Measurements from ENCODE around the gene SPOCK3. TPM values are rescaled to one million over a fixed set of nuclear protein-coding genes. Genes with fewer than 3 reads are reported as not detected.
"Not testable (repeated sequence)": the region's sequence is repeated elsewhere in the genome, so short reads cannot be mapped to it uniquely, and the experiment has no call there.

Gene SPOCK3
- 0.19 and 0.26 TPM in 2 replicates for total RNA-seq (2014; rRNA removed; shearing (Covaris generic))

DNA sequence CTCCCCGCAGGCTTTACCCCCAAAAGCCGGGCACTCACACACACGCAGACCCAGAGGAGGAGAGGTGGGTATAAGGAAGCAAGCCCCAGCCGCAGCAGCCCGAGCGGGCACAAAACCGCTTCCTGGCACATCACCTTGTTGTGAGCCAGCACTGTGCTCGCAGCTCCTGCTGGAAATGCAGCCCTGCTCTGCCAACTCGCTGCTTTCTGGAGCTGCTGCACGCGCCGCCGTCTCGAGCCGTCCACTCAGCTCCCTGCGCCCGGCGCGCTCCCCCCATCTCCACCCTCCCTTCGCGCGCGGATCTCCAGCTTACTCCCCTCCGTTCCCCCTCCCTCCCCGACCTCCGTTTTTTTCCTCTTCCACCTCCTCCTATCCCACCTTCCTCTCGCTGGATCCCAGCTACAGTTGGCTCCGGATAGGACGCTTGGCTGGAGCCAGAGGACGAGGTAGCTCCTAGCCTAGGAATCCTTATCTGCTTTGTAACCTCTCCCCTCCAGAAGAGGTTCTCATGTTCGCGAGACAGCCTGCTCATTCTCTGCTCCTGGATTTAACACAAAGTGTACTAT, at the start of gene SPOCK3:
Gene SPOCK3, minus strand, starts transcription at position 179 of the 566 bp plus-strand sequence.
- DNase-seq (ENCODE audit: low spot score), result peak; percentile 40

DNA sequence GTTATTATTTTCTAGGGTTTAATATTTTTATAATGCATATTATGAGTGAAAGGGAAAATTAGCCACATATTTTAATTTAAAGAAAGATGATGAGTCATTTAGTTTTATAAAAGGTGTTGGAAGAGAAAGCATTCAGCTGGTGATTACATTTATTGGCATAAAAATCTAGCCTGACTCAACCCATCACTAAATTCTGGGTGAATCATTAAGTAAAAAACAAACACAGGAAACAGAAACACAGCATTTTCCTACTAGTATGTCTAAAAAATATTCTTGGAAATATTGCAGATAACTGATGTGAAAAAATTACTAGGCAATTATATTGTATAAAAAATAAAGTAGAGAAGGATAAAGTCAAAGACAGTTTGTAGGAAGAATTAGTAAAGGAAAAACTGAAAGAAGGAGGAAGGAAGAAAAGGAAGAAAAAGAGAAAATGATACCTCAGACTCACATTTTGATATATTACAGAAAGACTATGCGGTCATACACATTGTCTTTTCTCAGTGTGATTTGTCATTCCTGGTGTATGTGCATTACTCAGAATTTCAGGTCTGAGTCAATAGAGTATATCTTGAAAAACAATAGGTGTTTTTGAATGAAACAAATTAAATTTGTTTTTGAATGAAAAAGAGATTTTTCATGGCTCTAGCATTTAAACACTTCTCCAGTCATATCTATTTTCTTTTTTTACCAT, 48.0 kb upstream of the SPOCK3 start:
- peak; percentile 36 for DNase-seq (ENCODE audit: low spot score)

DNA sequence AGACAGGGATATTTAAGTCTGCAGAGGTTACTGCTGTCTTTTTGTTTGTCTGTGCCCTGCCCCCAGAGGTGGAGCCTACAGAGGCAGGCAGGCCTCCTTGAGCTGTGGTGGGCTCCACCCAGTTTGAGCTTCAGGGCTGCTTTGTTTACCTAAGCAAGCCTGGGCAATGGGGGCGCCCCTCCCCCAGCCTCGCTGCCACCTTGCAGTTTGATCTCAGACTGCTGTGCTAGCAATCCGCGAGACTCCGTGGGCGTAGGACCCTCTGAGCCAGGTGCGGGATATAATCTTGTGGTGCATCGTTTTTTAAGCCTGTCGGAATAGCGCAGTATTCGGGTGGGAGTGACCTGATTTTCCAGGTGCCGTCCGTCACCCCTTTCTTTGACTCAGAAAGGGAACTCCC, 47.3 kb upstream of the SPOCK3 start:
- DNase-seq (ENCODE audit: low spot score), result not testable (repeated sequence)

DNA sequence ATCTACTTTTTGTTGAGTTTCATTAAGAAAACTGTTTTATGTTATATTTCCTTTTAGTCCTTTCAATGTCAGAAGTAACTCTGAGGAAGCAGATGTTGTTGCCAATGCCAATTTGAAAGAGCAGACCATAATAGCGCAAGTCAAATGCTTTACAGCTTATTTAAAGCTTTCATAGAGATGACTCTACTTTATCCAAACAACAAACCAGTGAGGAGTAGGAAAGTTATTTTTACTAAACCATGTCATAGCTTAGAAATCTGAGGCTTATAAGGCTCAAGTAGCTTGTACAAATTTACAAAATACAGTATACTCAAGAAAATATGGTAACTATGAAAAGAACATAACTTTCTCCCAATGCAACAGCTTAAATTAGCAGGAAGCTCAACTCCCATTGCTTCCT, 40.1 kb upstream of the SPOCK3 start:
- DNase-seq (ENCODE audit: low spot score), result no peak

DNA sequence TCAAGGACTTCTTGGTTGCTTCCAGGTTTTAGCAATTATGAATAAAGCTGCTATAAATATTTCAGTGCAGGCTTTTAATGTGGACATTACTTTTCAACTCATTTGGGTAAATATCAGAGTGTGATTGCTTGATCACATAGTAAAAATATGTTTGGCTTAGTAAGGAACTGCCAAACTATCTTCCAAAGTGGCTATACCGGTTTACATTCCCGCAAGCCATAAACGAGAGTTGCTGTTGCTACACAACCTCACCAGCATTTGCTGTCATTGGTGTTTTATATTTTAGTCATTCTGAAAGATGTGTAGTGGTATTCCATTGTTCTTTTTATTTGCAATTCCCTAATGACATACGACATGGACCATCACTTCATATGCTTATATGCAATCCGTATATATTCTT, 30.9 kb upstream of the SPOCK3 start:
- DNase-seq (ENCODE audit: low spot score), result no peak

DNA sequence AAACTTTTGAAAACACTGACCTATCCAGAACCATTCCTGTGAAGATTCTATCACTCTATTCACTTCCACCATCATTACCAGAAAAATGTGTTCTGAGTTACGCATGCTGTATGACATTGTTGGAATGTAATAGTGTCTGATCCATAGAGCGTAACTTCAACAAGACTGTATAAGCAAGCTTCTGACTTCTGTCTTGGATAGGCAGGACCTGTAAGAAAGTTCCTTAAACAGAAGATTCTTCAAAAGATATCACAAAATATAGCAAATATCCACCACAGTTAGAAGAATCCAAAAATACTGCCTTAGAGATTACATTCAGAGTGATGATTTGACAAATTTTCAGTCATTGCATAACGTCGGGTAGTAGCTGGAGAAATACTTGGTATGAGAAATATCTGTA, 14.0 kb upstream of the SPOCK3 start:
- DNase-seq (ENCODE audit: low spot score), result no peak

DNA sequence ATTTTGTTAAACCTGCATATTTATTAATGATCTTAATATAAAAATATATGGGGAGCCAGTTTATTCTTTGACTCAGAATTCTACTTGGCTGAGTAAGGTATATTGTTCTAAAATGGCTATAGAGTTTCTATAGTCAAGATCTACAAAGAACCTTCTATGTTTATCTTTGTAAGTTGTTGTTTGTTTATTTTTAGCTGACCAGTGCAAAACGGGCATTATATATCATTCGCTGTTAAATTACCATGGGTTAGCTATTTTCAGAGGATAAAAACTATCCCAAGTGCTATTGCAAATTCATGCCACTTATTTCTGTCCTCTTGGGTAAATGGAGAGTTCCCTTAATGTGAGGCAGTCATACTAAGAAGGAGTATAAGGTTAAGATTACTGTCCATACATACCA, 5.3 kb upstream of the SPOCK3 start:
- no peak for DNase-seq (ENCODE audit: low spot score)

DNA sequence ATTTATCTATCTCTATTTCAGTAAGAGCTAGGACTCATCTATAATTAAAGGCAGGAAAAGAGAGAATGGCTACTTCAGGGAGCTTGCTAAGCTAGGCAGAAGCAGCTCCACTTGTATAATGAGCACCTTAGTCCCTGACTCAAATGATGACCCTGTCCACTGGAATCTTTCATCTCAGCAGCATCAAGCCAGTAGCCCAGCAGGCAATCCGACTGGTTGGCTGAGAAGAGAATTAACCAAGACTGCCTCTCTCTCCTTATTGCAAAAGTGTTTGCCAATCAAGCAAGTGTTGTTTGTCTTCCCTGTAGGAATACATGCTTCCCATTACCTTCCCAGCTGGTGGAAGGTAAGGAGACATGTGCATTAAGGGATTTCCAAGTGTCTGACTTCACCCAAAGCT, 3.9 kb upstream of the SPOCK3 start:
- no peak for DNase-seq (ENCODE audit: low spot score)

DNA sequence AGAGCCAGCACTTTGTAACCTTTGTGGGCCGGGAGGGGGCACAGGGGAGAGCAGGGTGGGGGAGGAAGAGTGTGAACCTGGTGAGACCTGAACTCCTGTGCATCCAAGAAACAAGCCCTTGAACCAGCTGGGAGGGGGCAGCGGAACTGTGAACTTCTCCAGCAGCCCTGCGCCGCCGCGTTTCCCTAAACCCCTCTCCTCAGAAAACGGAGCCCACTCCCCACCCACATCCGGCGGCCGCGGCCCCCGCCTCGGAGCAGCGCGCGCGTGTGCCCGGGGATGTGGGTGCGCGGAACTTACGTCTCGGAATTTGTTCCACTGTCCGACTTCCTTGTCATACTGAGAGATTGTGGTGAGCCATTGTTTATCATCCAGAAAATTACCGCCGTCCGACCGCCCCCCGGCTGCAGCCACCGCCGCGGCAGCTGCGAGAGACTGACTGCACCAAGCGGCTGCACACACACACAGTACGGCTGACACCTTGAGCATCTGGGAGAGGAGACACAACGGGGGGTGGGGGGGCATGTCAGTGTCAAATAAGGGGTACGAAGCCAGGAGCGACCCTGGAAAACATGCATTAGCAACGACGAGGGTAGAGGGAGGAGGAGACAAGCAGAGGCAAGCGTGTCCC, 494 bp downstream of the SPOCK3 start:
- DNase-seq (ENCODE audit: low spot score), result no peak

DNA sequence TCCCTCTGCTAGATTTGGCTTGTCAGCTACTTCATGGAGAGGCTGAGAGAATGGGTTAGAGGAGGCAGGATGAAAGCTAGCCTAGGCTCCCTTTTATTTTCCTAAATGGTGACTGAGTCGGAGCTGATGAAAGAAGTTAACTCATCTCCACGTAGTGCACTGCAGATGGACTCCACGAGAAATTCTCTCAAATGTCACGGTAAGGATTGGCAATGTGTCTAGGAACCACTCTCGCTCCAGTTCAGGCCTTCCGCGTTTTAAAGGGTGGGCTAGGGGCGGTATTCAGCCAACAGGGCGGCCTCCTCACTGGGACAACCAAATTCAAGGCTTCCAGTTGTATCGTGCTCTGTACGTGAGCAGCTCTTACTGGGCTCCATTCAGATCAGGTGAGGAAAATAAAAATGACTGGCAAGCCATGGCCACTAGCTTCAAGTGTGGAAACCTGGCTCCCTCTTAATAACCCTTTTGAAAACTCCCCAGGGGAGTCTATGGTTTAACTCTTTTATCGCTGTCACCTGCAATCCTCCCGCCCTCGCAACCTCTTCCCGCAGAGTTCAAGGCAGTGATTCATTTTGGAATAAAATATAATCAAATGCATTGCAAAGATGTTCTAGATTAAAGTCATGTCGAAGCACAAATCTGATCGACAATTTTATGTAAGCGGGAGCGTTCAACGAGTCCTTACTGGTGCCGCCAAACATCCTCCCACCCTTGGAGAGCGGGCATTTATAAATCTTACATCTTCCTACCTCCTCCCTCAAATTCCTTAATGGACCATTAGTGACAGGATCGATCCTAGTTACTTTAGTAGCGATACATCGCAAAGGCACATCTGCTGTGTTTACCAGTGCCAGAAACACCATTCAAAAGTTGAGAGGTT, 1.2 kb downstream of the SPOCK3 start:
- no peak for DNase-seq (ENCODE audit: low spot score)

DNA sequence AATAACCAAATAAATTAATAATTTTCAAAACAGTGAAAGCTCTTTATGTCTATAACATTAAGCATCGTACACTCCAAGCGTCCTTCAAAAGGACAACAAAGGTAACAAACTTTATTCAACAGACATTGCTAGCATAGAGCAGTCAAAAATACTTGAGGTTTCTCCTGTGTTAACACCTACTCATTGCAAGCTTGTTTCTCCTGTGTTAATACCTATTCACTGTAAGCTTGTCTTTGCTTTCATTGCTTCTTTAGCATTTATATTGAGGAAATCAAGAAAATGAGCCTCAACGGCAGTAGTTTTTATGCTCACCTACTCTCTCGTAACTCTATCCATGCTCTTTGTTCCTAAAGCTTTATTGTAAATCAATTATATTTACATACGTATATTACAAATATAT, 3.5 kb downstream of the SPOCK3 start:
- no peak for DNase-seq (ENCODE audit: low spot score)

DNA sequence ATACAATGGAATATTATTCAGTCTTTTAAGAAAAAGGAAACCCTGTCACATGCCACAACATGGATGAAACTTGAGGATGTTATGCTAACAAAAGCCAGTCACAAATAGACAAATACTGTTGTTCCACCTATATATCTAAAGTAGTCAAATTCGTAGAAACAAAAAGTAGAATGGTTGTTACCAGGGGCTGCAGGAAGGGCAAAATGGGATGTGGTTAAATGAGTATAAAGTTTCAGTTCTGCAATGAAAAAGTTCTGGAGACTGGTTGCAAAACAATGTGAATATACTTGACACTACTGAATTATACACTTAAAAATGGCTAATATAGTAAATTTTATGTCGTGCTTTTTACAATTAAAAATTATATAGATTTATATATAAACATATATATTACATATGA, 12.2 kb downstream of the SPOCK3 start:
- no peak for DNase-seq (ENCODE audit: low spot score)

DNA sequence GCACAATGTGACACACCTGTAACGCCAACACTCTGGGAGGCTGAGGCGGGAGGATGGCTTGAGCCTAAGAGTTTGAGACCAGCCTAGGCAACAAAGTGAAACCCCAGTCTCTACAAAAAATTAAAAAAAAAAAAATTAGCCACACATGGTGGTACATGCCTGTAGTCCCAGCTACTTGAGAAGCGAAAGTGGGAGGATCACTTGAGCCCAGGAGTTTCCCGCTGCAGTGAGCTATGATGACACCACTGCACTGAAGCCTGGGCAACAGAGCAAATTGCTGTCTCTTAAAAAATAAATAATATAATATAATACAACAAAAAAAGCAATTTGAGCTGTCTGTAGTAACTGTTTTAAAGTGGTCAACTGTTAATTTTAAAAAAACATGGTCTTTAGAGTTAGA, 13.2 kb downstream of the SPOCK3 start:
- no peak for DNase-seq (ENCODE audit: low spot score)

DNA sequence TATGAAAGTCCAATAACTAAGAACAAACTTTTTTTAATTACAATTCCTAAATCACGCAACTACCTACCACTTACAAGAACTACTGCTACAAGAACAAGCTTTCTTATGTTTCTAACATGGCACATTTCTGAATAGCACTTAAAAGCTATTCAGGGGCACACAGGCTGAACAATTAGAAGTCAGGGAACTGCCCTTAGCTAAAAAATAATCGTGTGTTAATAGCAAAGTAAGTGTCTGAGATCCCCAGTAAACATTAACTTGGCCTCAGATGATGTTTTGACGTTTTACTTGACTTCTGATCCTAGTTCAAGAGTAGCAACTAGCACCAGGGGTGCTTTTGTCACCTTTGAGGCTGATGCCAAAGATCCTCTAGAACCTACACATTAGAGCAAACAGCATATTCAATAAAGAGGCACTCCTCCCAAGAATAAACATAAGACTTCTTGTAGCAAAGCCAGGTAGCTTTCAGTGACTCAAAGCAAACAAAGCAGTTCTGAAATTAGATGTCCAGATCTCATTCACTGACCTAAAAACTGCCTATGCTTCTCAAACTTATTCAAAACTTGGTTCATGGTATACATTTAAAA, 16.2 kb downstream of the SPOCK3 start:
- no peak for DNase-seq (ENCODE audit: low spot score)

DNA sequence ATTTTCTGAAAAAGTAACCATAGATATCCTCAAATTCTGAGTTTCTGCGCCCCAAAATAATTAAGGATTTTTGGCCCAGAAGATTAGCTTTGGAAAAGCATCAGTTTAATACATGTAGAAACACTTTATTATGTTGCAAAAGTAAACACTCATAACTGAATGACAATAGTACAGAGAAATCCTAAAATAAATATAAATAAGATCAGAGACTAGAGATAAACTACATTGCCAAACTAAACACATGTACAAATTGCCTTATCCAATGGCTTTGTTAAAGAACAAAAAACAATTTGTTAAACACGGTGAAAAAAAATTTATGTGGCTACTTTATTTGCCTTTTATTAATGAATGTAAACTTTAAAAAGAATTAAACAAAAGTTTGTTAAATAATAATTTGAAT, 17.5 kb downstream of the SPOCK3 start:
- DNase-seq (ENCODE audit: low spot score), result no peak

DNA sequence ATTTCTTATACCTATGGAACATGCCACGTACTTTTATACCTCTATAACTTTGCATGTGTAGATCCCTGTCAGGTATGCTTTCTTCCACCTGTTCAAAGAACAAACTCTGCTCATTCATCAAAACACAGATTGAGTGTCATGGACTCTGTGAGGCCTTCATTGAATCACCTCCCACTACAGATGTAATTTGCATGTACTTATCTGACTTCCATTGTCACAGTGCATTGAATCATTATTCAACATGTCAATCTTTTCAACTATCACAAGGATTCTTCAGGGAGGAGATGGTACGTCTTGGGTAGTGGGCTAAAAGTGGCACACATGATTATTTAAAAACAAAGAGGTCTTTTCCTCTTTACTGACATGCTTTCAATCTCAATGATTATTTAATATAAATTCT, 24.1 kb downstream of the SPOCK3 start:
- DNase-seq (ENCODE audit: low spot score), result no peak

DNA sequence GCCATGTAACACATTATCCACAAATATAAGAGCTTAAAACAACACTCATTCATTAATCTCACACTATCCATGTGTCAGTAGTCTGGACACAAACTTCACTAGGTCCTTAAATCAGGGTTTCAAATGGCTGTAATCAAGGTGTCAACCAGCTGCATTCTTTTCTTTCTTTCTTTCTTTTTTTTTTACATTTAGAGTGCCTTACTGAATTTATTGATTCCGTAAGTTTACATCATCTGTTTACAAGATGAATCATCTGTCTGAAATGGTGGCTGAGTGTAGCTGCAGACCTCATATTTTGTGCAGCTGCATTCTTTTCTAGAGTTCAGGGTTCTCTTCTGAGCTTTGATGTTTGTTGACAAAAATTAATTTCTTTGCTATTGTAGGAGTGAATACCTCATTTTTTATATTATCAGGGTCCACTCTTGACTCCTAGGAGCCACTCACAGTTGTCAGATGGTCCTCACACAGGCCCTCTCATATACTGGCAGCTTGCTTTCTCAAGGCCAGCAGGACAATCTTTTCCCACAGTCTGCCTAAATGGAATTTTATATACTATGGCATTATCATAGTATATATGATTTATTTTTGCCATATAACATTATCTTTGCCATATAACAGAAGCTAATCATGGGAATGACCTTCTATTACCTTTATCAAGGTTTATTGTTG, 37.8 kb downstream of the SPOCK3 start:
- DNase-seq (ENCODE audit: low spot score), result peak; percentile 33

DNA sequence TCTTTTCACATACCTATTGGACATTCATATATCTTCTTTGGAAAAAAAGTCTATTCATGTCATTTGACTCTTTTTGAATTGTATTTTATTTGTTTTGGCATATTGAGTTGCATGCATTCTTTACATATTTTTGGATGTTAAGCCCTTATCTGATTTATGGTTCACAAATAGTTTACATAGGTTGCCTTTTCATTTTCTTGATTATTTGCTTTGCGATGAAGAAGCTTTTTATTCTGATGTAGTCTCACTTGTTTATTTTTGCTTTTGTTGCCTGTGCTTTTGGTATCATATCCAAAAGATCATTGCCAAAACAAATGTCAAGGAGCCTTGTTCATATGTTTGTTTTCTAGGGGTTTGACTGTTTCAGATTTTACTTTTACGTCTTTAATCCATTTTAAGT, 43.9 kb downstream of the SPOCK3 start:
- no peak for DNase-seq (ENCODE audit: low spot score)

DNA sequence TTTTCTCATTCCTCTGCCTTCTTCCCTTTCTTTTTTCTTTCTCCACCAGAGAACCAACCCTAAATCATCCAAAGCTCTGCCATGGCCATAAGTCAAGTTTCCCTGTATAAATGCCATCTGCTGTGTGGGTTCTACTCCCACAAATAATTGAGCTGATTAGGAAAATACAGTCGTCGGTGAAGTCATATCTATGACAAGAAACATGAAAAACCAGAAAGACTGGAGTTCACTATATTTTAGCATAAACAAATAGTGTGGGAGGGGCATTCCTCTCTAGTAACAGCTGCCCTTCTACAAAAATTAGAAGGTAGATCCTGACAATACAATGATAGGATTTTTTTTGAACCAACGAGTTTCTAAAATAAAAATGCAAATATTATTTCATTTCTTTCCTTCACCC, 48.8 kb downstream of the SPOCK3 start:
- no peak for DNase-seq (ENCODE audit: low spot score)

DNA sequence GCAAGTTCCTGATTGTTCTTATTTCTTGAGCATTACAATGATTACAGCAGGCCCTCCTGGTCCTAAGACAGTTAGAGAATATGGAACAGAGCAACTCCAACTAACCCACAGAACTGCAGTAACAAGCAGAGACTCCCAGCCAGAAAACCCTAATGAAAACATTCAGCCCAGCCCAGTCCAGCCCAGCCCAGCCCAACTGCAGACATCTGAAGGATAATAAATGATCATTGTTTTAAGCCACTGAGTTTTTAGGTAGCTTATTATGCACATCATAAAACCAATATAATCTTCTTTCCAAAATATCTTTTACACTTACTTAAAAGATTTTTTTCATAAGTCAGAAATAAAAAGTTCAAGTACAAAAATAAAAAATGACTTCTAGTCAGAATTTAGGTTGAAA, 51.3 kb downstream of the SPOCK3 start:
- no peak for DNase-seq (ENCODE audit: low spot score)

DNA sequence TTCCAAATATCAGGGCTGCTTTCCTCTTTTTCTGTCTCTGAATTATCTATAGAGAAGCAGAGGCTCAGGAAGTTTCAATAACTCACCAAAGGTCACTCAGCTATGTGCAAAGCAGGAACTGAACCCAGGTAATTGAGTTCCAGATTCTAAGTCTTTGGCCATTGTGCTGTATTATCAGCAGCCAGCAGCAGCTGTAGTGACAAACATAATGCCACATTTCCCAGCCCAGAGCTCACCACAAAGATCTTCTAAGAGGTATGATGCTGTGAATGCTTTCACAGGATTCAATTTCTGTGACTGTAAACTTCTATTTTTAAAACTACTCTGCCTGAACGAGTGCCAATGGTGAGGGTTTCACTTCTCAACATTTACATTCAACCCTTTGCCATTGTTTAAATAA, 56.4 kb downstream of the SPOCK3 start:
- no peak for DNase-seq (ENCODE audit: low spot score)

All from A172 (cell line).